ENCODE data around the gene CARD16.

CARD16 gene

GRCh38 chr11:105027678-105028077 is 17.5 kb downstream of the CARD16 start:
- no peak for DNase-seq (ENCODE audit: low read depth)
- H3K4me3 ChIP-seq (ENCODE audit: low read depth, low read length), result no peak overlapping the region
- TF ChIP-seq, protein P1, sequence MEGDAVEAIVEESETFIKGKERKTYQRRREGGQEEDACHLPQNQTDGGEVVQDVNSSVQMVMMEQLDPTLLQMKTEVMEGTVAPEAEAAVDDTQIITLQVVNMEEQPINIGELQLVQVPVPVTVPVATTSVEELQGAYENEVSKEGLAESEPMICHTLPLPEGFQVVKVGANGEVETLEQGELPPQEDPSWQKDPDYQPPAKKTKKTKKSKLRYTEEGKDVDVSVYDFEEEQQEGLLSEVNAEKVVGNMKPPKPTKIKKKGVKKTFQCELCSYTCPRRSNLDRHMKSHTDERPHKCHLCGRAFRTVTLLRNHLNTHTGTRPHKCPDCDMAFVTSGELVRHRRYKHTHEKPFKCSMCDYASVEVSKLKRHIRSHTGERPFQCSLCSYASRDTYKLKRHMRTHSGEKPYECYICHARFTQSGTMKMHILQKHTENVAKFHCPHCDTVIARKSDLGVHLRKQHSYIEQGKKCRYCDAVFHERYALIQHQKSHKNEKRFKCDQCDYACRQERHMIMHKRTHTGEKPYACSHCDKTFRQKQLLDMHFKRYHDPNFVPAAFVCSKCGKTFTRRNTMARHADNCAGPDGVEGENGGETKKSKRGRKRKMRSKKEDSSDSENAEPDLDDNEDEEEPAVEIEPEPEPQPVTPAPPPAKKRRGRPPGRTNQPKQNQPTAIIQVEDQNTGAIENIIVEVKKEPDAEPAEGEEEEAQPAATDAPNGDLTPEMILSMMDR (conservative IDR thresholded peaks at IDR 0.05; ENCODE audit: low read depth, low read length), result no peak

DNA sequence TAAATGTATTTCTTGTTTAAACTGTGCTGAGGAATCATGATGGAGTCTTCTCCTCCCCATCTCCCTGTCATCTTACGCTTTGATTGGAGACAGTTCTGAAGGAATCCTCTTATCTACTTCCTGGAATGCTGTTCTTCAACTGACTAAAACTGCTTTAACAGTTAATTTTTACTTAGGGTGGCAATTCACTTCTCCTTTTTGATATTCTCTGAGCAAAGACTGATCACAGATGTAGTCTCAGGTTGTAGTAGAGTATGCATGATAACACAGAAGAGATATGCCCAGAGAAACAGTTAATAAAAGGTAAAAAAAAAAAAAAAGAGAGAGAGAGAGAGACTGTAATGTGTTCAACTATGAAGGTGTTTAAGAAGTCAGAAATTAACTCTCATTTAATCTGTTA is 20.7 kb downstream of the CARD16 start:
- no peak overlapping the region for H3K4me3 ChIP-seq (ENCODE audit: low read depth, low read length)
- DNase-seq (ENCODE audit: low read depth), result no peak
- TF ChIP-seq, protein P1 (conservative IDR thresholded peaks at IDR 0.05; ENCODE audit: low read depth, low read length), result no peak

DNA sequence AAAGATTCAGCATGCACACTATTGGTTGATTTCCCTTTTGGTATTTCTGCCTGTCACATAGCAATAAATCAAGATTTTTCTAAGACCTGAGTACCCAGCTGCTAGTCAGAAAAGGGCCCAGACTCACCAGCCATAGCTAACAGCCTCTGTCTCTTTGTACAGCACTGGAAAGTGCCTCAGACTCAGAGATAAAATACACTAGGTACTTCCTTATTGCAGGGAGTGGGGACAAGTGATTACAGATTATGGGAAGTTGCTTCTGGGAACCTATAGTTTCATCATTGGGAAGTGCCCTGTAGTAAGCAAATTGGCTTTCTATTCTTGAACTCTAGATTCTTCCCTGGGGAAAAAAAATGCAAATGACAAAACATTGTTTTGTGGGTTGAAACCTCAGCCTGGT is 22.1 kb downstream of the CARD16 start, which contains the start of gene CASP5:
CASP5 (minus strand) TSS at position 166 of the 400 bp plus-strand sequence; CDS start at position 134, 32 bp downstream.
- TF ChIP-seq, protein P1 (conservative IDR thresholded peaks at IDR 0.05; ENCODE audit: low read depth, low read length), result no peak
- DNase-seq (ENCODE audit: low read depth), result no peak
- no peak within 1 kb of the TSS for H3K4me3 ChIP-seq (ENCODE audit: low read depth, low read length)

DNA sequence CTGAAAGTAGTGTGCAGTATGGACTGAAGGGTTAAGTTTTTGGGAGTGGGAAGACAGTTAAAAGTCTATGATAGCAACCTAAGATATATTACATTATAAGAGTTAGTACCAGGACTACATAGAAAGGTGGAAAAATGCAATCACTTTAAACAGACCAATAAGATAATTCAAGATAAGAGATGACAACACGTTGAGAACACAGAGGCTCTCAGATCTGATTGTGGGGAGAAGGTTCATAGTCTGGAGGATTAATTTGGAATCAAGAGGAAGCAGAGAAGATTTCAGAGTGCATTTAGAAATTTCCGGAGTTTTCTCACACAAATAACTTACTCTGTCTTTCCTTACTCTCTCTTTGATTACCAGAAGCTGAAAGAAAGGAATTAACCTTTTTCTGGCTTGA is 22.6 kb downstream of the CARD16 start:
- no peak overlapping the region for H3K4me3 ChIP-seq (ENCODE audit: low read depth, low read length)
- no peak for DNase-seq (ENCODE audit: low read depth)
- TF ChIP-seq, protein P1 (conservative IDR thresholded peaks at IDR 0.05; ENCODE audit: low read depth, low read length), result no peak

DNA sequence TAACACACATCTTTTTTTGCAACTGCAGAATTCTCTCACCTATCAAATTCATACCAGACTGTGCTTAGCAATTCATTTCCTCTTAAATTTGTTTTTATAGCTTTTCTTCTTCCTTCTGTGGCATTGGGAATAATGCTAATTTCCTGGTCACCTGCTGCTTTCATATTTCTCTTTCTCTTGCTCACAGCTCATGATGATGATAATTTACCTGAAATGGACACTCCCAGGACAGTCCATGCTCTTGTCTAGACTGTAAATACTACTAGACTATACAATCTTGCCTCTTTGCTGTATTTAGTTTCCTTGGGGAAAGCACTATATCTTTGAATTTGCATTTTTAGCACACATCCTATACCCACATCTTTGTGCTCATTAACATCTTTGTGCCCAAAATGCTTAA is 37.7 kb downstream of the CARD16 start:
- TF ChIP-seq, protein P1 (conservative IDR thresholded peaks at IDR 0.05; ENCODE audit: low read depth, low read length), result no peak
- DNase-seq (ENCODE audit: low read depth), result no peak
- no peak overlapping the region for H3K4me3 ChIP-seq (ENCODE audit: low read depth, low read length)

- H3K4me3 ChIP-seq (ENCODE audit: low read depth, low read length), result no peak overlapping the region
- no peak for DNase-seq (ENCODE audit: low read depth)
- TF ChIP-seq, protein P1 (conservative IDR thresholded peaks at IDR 0.05; ENCODE audit: low read depth, low read length), result no peak
Measured at GRCh38 chr11:105005451-105005845, 39.7 kb downstream of the CARD16 start.

DNA sequence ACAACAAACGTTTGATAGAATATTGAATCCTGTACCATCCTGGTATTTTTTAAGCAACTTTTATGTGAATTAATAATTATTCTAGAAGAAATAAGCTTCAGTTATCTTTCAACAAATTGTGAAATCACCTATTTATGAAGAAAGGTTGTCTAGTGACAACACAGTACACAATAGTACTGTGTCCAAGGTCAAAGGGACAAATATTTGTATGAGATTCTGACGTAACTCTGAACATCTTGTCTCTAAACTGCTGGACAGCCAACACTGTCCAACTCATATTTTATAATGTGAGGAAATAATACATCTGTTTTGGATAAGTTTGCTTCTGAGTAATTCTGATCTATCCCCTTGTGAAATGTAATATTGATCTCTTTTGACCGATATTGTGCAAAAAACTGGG is 41.1 kb downstream of the CARD16 start:
- TF ChIP-seq, protein P1 (conservative IDR thresholded peaks at IDR 0.05; ENCODE audit: low read depth, low read length), result no peak

More for the DNA sequence above, 41.1 kb downstream of the CARD16 start:
- no peak overlapping the region for H3K4me3 ChIP-seq (ENCODE audit: low read depth, low read length)
- peak; percentile 76 for DNase-seq (ENCODE audit: low read depth)

All from choroid plexus epithelial cell (primary cell).